Measurements from ENCODE around the gene PIGBOS1. TPM values are rescaled to one million over a fixed set of nuclear protein-coding genes. Genes with fewer than 3 reads are reported as not detected.

The PIGBOS1 gene
- total and polyA plus RNA-seq, 4 donors, result 4.7 to 14.3 (median 7.2) TPM

- TF ChIP-seq GABPA (IDR thresholded peaks at IDR 0.05 in 1 of 2, conservative IDR thresholded peaks at IDR 0.05 in 1 of 2), result no peak
- TF ChIP-seq FOXA1 (IDR thresholded peaks at IDR 0.05), result no peak
- TF ChIP-seq ZBTB33 (IDR thresholded peaks at IDR 0.05), result no peak
- TF ChIP-seq RAD21 (IDR thresholded peaks at IDR 0.05), result no peak
- TF ChIP-seq, protein P1, sequence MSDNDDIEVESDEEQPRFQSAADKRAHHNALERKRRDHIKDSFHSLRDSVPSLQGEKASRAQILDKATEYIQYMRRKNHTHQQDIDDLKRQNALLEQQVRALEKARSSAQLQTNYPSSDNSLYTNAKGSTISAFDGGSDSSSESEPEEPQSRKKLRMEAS (IDR thresholded peaks at IDR 0.05), result no peak
- no peak for TF ChIP-seq SP1 (IDR thresholded peaks at IDR 0.05)
- TF ChIP-seq HNF4G (IDR thresholded peaks at IDR 0.05), result no peak
- TF ChIP-seq TAF1 (conservative IDR thresholded peaks at IDR 0.05), result no peak
- TF ChIP-seq NR2F2 (IDR thresholded peaks at IDR 0.05), result no peak
- TF ChIP-seq, protein P2, sequence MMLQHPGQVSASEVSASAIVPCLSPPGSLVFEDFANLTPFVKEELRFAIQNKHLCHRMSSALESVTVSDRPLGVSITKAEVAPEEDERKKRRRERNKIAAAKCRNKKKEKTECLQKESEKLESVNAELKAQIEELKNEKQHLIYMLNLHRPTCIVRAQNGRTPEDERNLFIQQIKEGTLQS (IDR thresholded peaks at IDR 0.05), result no peak
- no peak for TF ChIP-seq REST (IDR thresholded peaks at IDR 0.05)
- no peak for TF ChIP-seq EGR1 (IDR thresholded peaks at IDR 0.05; ENCODE audit: low read depth in 2 of 2)
- no peak for TF ChIP-seq JUND (IDR thresholded peaks at IDR 0.05)
- no peak for TF ChIP-seq YY1 (IDR thresholded peaks at IDR 0.05)
- no peak for TF ChIP-seq RXRA (IDR thresholded peaks at IDR 0.05)
- TF ChIP-seq, protein P3, sequence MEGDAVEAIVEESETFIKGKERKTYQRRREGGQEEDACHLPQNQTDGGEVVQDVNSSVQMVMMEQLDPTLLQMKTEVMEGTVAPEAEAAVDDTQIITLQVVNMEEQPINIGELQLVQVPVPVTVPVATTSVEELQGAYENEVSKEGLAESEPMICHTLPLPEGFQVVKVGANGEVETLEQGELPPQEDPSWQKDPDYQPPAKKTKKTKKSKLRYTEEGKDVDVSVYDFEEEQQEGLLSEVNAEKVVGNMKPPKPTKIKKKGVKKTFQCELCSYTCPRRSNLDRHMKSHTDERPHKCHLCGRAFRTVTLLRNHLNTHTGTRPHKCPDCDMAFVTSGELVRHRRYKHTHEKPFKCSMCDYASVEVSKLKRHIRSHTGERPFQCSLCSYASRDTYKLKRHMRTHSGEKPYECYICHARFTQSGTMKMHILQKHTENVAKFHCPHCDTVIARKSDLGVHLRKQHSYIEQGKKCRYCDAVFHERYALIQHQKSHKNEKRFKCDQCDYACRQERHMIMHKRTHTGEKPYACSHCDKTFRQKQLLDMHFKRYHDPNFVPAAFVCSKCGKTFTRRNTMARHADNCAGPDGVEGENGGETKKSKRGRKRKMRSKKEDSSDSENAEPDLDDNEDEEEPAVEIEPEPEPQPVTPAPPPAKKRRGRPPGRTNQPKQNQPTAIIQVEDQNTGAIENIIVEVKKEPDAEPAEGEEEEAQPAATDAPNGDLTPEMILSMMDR (IDR thresholded peaks at IDR 0.05; ENCODE audit: low read depth, low read length, missing input control), result no peak
- no peak for TF ChIP-seq HNF4A (conservative IDR thresholded peaks at IDR 0.05)
- no peak for TF ChIP-seq FOXA2 (IDR thresholded peaks at IDR 0.05)
- DNase-seq (ENCODE audit: low spot score), result no peak
- 81% methylated on average over 4 of the region's 4 CpGs for WGBS
- Histone ChIP-seq H3K36me3 (ENCODE audit: control insufficient read depth in 4 of 4, insufficient read depth in 3 of 4, low read depth in 1 of 4, low read length in 3 of 4) (peaks cover 0 to 5% (median 1%) of the 10 kb centered on the region in 4 donors), H3K9ac (ENCODE audit: low read depth in 1 of 2, low read length in 2 of 2) (no peak overlapping the region), H3K4me3 (ENCODE audit: low read depth in 1 of 3, low read length in 3 of 3) (no peak overlapping the region), H3K27ac (ENCODE audit: low read depth in 1 of 2, low read length in 2 of 2) (no peak overlapping the region), H3K9me3 (ENCODE audit: control insufficient read depth in 4 of 4, low read length in 3 of 4) (no peaks in the 10 kb centered on the region), H3K27me3 (ENCODE audit: control insufficient read depth in 4 of 4, insufficient read depth in 4 of 4, low read length in 3 of 4) (no peaks in the 10 kb centered on the region), H3K4me1 (ENCODE audit: control insufficient read depth in 4 of 4, insufficient read depth in 4 of 4, low read length in 3 of 4) (no peaks in the 10 kb centered on the region)
These were observed 29.4 kb upstream of the PIGBOS1 start for GRCh38 chr15:55348281-55348778.
